Activated T-cell treated with anti-CD3 and anti-CD28 coated beads, Interleukin-2, amount 50 U/mL, for 1 hour (primary cell): ENCODE results near the gene CEACAM7.
A peak's percentile ranks its signal among the peaks of the same experiment; 100 is the strongest.

ENCODE experiments used
- DNase-seq: peaks from one replicate; pipeline ENCODE4 v3.0.0-alpha.2; 2020

Gene CEACAM7

GRCh38 chr19:41646589-41647204 lies 41.4 kb downstream of the CEACAM7 start:
- DNase-seq, result peak; percentile 48

- peak; percentile 58 for DNase-seq
Measured at GRCh38 chr19:41641879-41642485, 46.1 kb downstream of the CEACAM7 start.

- DNase-seq, result no peak
Measured at GRCh38 chr19:41638641-41639081, 49.4 kb downstream of the CEACAM7 start.

- DNase-seq, result no peak
Measured at GRCh38 chr19:41637484-41637883, 50.6 kb downstream of the CEACAM7 start.

- no peak for DNase-seq
Measured at GRCh38 chr19:41627966-41628675, 59.9 kb downstream of the CEACAM7 start.

- no peak for DNase-seq
Measured at GRCh38 chr19:41626877-41627276, 61.2 kb downstream of the CEACAM7 start, which contains the start of gene CEACAM4. Gene CEACAM4, minus strand, starts transcription at chr19:41627074. Its CDS starts 111 bp downstream, at chr19:41626963.

- no peak for DNase-seq
Measured at GRCh38 chr19:41626278-41626677, 61.8 kb downstream of the CEACAM7 start.

- no peak for DNase-seq
Measured at GRCh38 chr19:41624937-41625336, 63.1 kb downstream of the CEACAM7 start.

GRCh38 chr19:41624515-41624914 lies 63.6 kb downstream of the CEACAM7 start:
- no peak for DNase-seq

GRCh38 chr19:41623360-41623759 lies 64.7 kb downstream of the CEACAM7 start:
- DNase-seq, result no peak
